ENCODE measurements around the gene HLCS. TPM values are rescaled to one million over a fixed set of nuclear protein-coding genes. Genes with fewer than 3 reads are reported as not detected.

HLCS gene
- total RNA-seq, 2 experiments from 2014 or later: 12.5 to 15.5 TPM

DNA sequence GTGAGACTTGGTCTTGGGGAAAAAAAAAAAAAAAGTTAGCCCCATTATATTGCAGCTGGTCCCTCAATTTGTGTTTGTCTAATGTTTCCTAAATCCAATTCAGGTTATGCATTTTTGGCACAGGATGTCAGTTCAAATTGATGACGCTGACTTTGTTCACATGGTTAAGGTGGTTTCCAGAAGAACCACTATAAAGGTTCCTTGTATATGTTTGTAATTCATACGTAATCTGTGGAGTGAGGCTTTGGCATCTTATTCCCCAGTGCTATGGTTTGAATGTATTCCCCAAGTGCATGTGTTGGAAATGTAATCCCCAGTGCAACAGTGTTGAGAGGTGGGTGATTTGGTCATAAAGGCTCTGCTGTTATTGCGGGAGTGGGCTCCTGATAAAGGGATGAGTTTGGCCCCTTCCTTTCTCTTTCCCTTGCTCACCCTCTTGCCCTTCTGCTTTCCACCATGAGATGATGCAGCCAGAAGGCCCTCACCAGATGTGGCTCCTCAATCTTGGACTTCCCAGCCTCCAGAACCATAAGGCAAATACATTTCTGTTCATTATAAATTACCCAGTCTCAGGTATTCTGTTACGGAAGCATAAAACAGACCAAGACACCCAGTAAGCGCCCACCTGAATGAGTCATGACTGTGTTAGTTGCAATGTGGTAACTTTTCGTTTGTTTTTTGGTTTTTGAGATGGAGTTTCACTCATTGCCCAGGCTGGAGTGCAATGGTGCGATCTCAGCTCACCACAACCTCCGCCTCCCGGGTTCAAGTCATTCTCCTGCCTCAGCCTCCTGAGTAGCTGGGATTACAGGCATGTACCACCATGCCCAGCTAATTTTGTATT lies 19.5 kb upstream of the HLCS start:
- Mint-ChIP-seq H3K4me3 (peak overlapping the region; percentile 37), H3K27ac (peak overlapping the region; percentile 85), H3K9me3 (no peaks in the 10 kb centered on the region), H3K27me3 (no peaks in the 10 kb centered on the region), H3K4me1 (ENCODE audit: low read depth) (peaks cover 41% of the 10 kb centered on the region), H3K36me3 (ENCODE audit: low read depth) (no peaks in the 10 kb centered on the region)
- TF ChIP-seq, protein P1, sequence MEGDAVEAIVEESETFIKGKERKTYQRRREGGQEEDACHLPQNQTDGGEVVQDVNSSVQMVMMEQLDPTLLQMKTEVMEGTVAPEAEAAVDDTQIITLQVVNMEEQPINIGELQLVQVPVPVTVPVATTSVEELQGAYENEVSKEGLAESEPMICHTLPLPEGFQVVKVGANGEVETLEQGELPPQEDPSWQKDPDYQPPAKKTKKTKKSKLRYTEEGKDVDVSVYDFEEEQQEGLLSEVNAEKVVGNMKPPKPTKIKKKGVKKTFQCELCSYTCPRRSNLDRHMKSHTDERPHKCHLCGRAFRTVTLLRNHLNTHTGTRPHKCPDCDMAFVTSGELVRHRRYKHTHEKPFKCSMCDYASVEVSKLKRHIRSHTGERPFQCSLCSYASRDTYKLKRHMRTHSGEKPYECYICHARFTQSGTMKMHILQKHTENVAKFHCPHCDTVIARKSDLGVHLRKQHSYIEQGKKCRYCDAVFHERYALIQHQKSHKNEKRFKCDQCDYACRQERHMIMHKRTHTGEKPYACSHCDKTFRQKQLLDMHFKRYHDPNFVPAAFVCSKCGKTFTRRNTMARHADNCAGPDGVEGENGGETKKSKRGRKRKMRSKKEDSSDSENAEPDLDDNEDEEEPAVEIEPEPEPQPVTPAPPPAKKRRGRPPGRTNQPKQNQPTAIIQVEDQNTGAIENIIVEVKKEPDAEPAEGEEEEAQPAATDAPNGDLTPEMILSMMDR (IDR thresholded peaks at IDR 0.05): no peak
- ATAC-seq: peak; percentile 14
- intact Hi-C loops (cut with micrococcal nuclease): loop anchor here (10.0 kb wide), 1 partner anchor 89 kb away; the partner anchor contains the start of genes PIGP and TTC3
- peak; percentile 55 for DNase-seq
- CTCF ChIA-PET: interaction anchor here (1.0 to 2.4 kb wide), 4 partner anchors 9 to 20 kb away, joined by 3 to 19 read pairs (median 10); partner anchors contain the start of gene HLCS
- POLR2A ChIA-PET: no interaction called here

DNA sequence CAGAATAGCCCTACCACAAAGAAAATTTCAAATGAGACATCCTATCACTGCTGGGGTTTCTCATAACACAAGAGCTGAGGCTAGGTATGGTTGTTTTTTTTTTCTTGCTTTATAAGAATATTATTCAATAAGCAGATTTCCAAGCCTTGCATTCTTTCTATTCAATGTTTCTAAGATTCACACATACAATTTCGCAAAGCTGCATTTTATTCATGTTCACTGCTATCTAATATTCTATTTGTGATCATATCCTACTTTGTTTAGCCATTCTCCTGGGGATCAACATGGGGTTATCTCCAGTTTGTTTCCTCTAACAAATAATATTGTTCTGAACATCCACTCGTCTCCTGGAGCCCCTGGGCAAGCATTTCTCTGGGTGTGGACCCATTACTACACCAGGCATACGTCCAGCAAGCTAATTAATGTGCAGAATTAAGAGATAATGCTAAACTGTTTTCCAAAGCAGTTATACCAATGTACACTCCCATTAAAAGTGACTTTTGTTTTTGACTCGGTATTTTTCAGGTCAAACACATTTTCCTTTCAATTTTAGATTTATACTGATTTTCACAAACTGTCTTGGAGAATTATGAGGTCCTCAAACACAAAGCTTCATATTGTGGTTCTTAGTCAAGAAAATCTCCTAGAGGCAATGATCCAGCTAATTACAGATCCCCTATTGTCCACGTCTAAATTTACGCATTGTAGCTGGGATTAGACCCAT lies 15.7 kb upstream of the HLCS start:
- no peak overlapping the region for H3K4me3 Mint-ChIP-seq
- peaks cover 35% of the 10 kb centered on the region for H3K4me1 Mint-ChIP-seq (ENCODE audit: low read depth)
- no peaks in the 10 kb centered on the region for H3K9me3 Mint-ChIP-seq
- no peaks in the 10 kb centered on the region for H3K36me3 Mint-ChIP-seq (ENCODE audit: low read depth)
- TF ChIP-seq, protein P1 (IDR thresholded peaks at IDR 0.05): no peak
- no peak for DNase-seq
- ChIA-PET CTCF (interaction anchor here (1.6 to 2.0 kb wide), 2 partner anchors 9 to 28 kb away, joined by 4 to 5 read pairs; no protein-coding TSS in a partner anchor), POLR2A (interaction anchor here (0.5 kb wide), 1 partner anchor 299 kb away, joined by 3 read pairs; no protein-coding TSS in a partner anchor)
- no peak overlapping the region for H3K27ac Mint-ChIP-seq
- intact Hi-C loops (cut with micrococcal nuclease): loop anchor here (10.0 kb wide), 1 partner anchor 93 kb away; the partner anchor contains the start of genes PIGP and TTC3
- peaks cover 1% of the 10 kb centered on the region for H3K27me3 Mint-ChIP-seq
- no peak for ATAC-seq

DNA sequence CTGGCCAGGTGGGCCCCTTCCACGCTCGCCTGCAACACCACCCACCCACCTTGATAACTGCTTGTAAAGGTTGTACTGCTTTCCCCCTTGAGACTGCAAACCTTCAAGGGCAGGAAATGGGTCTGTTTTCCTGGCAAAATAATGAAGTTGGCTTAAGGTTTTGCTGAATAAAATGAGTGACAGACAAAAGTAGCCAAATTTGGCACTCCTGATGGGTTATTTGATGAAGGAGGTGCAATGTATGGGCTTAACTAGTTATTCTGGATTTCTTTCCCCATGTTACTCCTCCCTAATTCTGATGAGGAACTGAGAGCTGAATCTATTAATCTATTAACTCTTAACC lies 14.6 kb upstream of the HLCS start:
- POLR2A ChIA-PET: no interaction called here
- Mint-ChIP-seq H3K4me3 (peak overlapping the region; percentile 72), H3K27me3 (peaks cover 1% of the 10 kb centered on the region), H3K9me3 (no peaks in the 10 kb centered on the region), H3K27ac (no peak overlapping the region), H3K4me1 (ENCODE audit: low read depth) (peaks cover 35% of the 10 kb centered on the region), H3K36me3 (ENCODE audit: low read depth) (no peaks in the 10 kb centered on the region)
- intact Hi-C loops (cut with micrococcal nuclease): loop anchor here (10.0 kb wide), 1 partner anchor 94 kb away; the partner anchor contains the start of genes PIGP and TTC3
- ATAC-seq: no peak
- no peak for DNase-seq
- TF ChIP-seq, protein P1 (IDR thresholded peaks at IDR 0.05): no peak
- CTCF ChIA-PET: interaction anchor here (1.0 to 2.0 kb wide), 2 partner anchors 10 to 29 kb away, joined by 3 to 5 read pairs; no protein-coding TSS in a partner anchor

DNA sequence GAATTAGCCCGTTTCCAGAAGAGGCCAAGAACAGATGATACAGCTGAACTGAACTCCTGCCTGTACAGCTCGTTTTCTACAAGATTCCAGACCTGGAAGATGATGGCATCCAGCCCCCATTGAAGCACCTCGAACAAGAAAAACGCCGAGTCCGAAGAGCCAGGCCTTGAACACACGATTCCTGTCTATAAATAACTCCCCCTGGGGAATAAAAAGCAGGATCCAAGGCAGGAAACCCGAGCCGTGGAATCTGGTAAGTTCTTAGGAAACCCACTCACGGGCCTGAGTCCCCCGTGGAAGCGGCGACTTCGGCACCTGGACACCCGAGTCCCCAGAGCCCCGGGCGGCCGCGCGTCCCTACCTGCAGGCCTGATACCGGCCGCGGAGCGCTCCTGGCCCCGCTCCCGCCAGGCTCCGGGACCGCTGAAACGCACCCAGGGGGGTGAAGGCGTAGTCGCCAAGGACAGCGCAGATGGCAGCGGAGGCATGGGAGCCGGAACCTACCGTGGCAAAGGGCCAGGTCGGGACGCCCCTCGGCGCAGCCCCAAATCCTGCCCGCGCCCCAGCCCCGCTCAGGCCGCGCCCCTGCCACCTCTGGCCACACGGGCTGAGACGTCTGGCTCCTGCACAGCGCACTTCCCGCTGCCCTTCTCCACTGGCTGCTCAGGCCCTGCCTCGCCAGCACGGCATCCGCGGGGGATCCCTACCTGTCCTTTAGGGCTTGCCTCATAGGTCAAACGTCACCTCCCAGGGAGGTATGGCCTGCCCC lies 14.0 kb upstream of the HLCS start:
- H3K9me3 Mint-ChIP-seq: no peaks in the 10 kb centered on the region
- H3K4me1 Mint-ChIP-seq (ENCODE audit: low read depth): peaks cover 32% of the 10 kb centered on the region
- TF ChIP-seq, protein P1 (IDR thresholded peaks at IDR 0.05): no peak
- H3K36me3 Mint-ChIP-seq (ENCODE audit: low read depth): no peaks in the 10 kb centered on the region
- POLR2A ChIA-PET: interaction anchor here (1.6 kb wide), 1 partner anchor 9 kb away, joined by 4 read pairs; no protein-coding TSS in a partner anchor
- peak overlapping the region; percentile 52 for H3K27ac Mint-ChIP-seq
- intact Hi-C loops (cut with micrococcal nuclease): loop anchor here (10.0 kb wide), 1 partner anchor 94 kb away; the partner anchor contains the start of genes PIGP and TTC3
- H3K4me3 Mint-ChIP-seq: peak overlapping the region; percentile 72
- CTCF ChIA-PET: interaction anchor here (0.8 to 2.0 kb wide), 4 partner anchors 10 to 30 kb away, joined by 3 to 5 read pairs (median 4); no protein-coding TSS in a partner anchor
- DNase-seq (peak; percentile 23), ATAC-seq (peak; percentile 15)
- H3K27me3 Mint-ChIP-seq: peaks cover 1% of the 10 kb centered on the region

Data from activated CD8-positive, alpha-beta T cell treated with anti-CD3 and anti-CD28 coated beads for 36 hours (primary cell).